Right ventricle myocardium superior (tissue), 1 donor: ENCODE results near the gene RGPD4. TPM values are rescaled to one million over a fixed set of nuclear protein-coding genes. Genes with fewer than 3 reads are reported as not detected.
"Not testable (repeated sequence)": the region's sequence is repeated elsewhere in the genome, so short reads cannot be mapped to it uniquely, and the experiment has no call there.

ENCODE experiments used
- ATAC-seq: fragments of 200-7000 bp; cut with Tn5 transposase; one replicate; pipeline ENCODE4 v1.9.1; 2020; ENCODE audit warnings: mild to moderate bottlenecking; ENCODE audit not compliant: poor library complexity
- DNase-seq: peaks from one replicate; pipeline ENCODE4 v3.0.0-alpha.2; 2020
- intact Hi-C: fragments of 100-400 bp; cut with DNase I; formaldehyde crosslinking; loops from one replicate; pipeline ENCODE4 v1.11.2; 2022
- long read RNA-seq: library from polyadenylated mRNA; unstranded; transcript quantifications from one replicate; pipeline ENCODE4 v2.0.0, GENCODE V29; 2021
- total RNA-seq: library from RNA; stranded (reverse); fragmentation: NEBNext Ultra II Directional; extraction: Animal tissue kit (Norgen Biotek cat#: 25700); gene quantifications from one replicate; pipeline ENCODE4 v1.2.1, GENCODE V29; 2021
- donor health status: DM: no; HTN: yes; CAD: no; lungs with severe emphysema.

The RGPD4 gene
- total RNA-seq, result 0.11 TPM
- long read RNA-seq, result 0 reads

DNA sequence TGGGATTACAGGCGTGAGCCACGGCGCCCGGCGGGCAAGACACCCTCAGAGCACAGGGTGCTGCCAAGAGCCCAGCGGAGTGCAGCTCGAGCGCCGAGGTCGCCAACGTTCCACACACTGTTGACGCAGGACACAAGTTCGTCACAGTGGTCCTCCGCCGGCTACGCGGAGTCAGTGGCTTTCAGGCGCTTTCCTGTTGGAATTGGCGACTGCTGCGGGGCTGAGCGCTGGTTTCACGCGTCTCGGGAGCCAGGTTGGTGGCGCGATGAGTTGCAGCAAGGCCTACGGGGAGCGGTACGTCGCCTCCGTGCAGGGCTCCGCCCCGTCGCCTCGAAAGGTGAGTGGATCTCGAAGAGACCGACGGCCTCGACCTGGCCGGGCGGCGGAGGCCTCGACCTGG is at the start of gene RGPD4:
Gene RGPD4 (plus strand): TSS at position 144 of the 400 bp plus-strand sequence. CDS start 122 bp downstream, at position 266.
- intact Hi-C loops, DNase-seq, ATAC-seq: not testable (repeated sequence)

DNA sequence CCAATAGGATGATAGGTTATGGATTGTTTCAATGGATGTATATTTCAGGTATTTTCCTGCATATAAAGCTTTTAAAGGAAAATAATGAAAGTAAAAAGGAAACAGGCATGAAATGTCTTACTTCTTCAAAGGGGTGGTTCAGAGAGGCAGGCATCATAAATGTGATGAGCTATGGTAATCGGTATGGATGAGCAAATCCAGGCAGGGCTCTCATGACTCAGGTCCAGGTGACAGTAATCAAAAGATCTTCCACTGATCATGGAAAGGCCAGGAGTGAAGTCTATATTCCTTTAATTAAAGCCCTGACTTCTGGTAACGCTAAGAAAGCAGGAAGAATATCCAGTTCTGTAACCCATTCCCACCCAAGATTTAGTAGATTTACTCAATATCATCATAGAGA is 48.7 kb upstream of the RGPD4 start:
- DNase-seq (no peak), ATAC-seq (no peak)
- intact Hi-C loops, result no loop called here

DNA sequence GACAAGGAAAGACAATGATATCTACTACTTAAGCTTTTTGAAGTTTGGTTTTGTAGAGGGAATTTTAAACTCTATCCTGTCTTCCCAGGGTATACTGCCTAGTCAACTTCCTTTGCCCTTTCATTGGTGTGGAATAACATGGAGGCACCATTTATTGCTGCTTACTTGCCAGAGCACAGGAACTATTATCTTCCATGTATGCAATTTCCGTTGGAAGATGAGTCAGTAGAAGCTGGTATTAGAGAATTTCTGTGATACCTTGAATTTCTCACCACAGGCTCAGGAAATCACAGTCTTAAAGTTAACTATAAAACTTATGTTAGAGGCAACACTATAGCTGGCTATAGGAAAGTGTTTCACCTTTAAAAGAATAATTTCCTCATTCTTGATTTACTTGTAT is 40.9 kb upstream of the RGPD4 start:
- DNase-seq (no peak), ATAC-seq (no peak)
- intact Hi-C loops, result no loop called here

DNA sequence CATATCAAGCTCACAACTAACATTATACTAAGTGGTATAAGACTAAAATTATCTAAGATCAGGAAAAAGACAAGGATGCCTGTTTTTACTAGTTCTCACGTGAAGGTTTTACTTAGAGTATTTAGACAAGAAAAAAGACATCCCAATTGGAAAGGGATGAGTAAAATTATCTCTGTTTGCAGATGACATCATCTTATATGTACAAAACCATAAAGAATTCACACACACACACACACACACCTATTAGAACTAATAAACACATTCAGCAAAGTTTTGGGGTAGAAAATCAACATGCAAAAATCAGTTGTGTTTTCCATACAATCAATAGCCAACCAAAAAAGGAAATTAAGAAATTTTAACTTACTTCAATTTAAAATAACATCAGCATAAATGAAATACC is 35.9 kb upstream of the RGPD4 start:
- ATAC-seq, result no peak
- intact Hi-C loops, result no loop called here

DNA sequence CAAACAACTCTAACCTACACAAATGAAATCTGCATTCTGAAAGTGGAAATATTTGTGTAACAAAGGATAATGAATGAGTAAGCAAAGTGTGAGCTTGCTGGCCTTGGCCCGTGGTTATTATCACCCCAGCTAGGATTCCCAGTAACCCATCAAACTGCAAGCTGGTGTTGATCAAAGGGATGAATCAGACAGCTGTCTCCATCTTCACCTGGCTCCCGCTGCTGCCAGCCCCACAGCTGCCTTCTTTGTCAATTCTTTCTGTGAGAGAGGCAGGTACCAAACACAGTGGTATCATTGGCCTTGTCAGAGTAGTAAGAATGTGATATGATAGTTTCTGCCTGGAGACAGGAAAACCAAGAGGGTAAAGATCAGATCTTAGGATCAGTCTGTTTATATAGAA is 25.2 kb upstream of the RGPD4 start:
- intact Hi-C loops, result no loop called here
- no peak for ATAC-seq
- no peak for DNase-seq

More for the DNA sequence above, 35.9 kb upstream of the RGPD4 start:
- DNase-seq, result no peak

DNA sequence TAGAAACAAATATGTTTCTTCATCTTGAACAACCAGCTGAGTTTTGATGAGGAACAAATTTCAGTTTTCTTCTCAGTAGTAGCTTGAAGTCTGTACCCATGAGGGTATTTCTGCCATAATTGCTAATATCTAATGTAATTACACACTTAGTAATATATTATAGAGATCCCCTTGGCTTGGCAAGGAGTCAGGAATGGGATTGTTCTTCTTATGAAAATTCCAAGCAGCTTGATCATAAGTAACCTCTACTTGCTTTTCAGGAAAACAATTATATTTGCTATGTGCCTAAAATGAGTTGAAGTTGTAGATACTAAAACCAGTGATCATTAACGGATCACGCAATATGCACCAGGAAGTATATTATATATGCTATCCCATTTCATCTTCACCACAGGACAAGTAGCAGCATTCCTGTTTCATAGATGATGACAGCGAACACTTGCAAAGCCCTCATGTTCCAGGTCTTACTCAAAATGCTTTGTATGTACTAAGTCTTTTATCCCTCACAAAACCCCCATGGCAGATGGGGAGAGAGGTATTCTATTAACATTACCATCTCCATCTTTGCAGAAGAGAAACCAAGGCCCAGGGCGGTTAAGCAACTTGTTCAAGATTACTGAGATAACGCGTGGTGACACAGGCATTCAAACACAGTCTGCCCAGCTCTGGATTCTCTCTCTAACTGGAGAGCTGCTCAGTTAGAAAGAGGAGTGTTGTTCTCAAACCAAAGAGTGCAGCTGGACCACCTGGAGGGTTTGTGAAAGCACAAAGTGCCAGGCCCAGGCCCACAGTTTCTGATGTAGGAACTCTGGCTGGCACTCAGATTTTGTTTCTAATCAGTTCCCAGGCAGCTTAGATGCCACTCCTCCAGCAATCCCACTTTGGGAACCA is 21.8 kb upstream of the RGPD4 start:
- no peak for DNase-seq
- intact Hi-C loops, result no loop called here
- no peak for ATAC-seq

DNA sequence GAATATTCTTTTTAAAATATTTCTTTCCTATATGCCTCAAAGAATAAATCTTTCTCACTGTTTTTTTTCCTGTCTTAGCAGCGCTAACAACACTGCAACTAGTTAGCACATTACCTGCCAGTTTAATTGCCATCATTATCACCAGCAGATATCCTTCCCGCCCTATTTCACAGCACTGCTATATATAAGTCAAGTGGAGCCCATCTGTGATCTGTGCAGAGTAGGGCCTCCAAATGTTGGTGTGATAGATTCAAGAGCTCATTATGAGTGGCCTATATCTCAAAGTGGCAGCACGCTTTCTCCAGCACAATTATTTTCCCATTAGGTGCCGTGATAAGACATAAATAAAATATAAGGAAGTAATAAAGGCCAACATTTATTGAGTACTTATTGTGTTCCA is 19.8 kb upstream of the RGPD4 start:
- DNase-seq, result no peak
- intact Hi-C loops, result no loop called here
- no peak for ATAC-seq

DNA sequence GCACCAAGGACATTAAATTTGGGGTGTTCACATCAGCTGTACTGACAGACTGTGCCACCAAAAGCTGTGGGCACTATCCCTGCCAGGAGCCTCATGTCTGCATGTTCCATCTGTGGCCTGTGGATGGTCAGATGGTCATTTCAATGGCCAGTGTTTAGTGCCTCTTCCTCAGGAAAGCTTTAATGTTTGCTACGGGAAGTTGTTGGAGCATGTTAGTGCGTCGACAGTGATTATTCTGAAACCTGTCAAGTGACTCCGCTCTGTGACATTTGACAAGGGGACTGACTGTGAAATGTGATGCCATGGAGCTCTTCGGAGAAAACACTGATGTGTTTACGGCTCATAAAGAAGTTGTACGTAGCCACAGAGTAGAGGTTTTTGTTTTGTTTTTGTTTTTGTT is 18.7 kb upstream of the RGPD4 start:
- no peak for DNase-seq
- intact Hi-C loops, result no loop called here
- no peak for ATAC-seq

DNA sequence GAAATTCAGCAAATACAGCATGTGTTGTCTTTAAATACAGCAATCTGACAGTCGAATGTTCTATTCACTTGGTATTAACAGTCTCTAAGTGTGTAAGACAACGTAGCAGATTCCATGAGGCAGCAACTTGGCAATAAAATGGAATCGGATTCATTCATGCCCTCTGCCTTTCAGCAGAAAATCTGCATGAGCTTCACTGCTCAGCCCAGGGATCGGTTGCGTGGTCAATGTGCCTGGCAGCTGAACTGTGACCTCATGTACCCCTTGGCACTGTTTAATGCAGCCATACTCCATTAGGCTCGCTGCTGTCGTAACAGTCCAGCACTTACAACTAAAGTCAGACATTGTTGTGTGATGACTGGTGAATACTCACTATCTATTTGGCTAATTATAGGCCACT is 17.7 kb upstream of the RGPD4 start:
- intact Hi-C loops, result no loop called here
- peak; percentile 51 for DNase-seq
- ATAC-seq, result peak; percentile 94

DNA sequence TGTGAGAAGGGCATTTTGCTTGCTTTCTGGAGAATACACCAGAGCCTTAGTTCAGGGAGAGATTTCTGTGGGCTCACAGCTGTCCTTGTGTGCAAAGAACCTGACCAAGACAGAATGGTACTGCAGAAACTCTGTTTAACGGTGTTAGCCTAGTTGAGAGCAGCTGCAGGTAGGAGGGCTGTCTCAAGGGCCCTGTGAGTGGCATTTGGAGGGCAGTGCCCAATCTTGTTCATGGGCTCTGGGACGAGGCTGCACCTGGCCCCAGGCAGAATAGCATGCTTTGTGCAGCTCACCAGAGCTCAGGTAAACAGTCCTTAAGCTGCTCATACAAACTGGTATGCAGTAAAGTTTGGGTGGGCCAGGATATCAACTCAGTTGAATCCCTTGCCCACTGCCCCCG is 16.9 kb upstream of the RGPD4 start:
- no peak for DNase-seq
- no peak for ATAC-seq
- intact Hi-C loops, result no loop called here

DNA sequence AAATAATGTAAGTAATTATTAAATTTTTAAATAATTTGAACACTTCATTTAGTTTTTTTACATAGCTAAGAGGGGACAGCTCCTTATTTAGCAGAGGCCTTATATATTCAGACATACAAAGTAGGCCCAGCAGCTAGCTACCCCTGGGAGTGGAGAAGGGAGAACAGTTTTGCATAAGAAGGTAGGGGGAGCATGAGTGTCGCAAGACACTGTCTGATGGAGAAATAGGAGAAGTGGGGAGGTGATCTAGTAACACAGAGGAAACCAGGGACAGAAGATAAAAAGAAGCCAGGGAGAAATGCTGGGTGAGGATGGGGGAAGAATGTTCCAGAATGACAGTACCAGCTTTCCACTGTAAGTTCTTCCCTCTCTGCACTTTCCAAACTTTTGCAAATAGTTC is 16.0 kb upstream of the RGPD4 start:
- DNase-seq (no peak), ATAC-seq (no peak)
- intact Hi-C loops, result no loop called here

DNA sequence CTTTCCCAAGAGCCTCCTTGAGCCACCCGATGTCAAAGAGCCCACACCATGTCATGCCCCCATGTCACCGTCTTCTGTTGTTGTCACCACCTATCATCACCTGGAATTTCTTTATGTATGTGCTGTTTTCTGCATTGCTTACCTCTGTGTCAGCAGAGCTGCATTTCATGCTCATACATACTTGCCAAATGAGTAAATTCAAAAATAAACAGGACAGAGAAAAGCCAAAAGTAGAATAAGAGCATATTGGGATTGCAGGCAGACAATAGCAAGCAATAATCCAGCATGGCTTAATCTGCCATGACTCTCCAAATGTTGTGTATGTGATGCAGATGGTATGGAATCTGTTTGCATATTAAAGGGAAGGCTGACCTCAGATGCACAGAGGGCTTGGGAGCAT is 15.3 kb upstream of the RGPD4 start:
- intact Hi-C loops, result no loop called here

DNA sequence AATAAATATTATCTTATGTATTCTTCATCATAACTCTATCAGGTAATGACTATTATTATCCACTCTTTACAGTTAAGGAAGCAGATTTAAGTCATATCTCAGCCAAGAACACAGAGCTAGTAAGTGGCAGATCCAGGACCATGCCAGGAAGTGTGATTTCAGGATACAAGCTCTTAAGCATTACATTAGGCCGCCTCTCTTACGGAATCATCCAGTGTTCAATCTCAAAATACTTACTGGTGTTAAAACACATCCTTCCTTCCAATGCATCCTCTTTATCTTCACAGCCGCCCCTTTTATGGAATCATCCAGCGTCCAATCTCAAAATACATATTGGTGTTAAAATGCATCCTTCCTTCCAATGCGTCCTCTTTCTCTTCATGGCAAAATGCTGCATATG is 14.7 kb upstream of the RGPD4 start:
- DNase-seq (no peak), ATAC-seq (no peak)
- intact Hi-C loops, result no loop called here

More for the DNA sequence above, 15.3 kb upstream of the RGPD4 start:
- DNase-seq (no peak), ATAC-seq (no peak)

DNA sequence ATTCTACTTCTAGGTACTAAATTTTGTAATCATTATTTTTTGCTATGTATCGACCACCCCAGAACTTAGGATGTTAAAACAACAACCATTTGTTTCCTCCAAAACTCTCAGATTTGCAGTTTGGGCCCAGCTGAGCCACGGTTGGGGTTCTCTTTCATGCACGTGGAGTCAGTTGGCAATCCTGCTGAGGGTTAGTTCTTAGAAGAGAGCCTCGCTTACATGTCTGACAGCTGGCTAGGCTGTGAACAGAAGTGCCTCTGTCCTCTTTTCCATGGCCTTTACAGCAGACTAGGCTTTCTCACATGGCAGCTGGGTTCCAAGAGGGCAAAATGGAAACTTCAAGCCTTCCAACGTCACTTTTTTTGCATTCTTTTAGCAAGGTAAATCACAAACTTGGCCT is 9.3 kb upstream of the RGPD4 start:
- intact Hi-C loops, result no loop called here
- DNase-seq (no peak), ATAC-seq (no peak)

DNA sequence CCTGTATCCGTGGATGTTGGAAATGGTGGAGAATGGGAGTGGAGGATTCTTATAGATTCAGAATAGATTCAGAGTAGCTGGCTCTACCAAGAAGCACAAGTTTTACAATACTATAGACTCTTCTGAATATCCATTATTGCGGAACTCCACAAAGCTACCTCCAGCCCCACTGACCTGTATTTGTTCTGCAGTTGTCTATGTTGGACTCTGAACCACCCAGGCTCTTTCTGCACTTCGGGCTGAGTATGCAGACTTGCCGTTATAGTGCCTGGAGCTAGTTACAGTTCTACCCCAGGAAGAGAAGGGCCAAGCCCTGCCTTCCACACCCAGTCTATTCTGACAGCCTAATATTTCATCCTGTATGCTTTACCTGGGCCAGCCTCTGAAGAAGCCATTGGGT is 4.4 kb upstream of the RGPD4 start:
- intact Hi-C loops, result no loop called here
- no peak for DNase-seq
- no peak for ATAC-seq

DNA sequence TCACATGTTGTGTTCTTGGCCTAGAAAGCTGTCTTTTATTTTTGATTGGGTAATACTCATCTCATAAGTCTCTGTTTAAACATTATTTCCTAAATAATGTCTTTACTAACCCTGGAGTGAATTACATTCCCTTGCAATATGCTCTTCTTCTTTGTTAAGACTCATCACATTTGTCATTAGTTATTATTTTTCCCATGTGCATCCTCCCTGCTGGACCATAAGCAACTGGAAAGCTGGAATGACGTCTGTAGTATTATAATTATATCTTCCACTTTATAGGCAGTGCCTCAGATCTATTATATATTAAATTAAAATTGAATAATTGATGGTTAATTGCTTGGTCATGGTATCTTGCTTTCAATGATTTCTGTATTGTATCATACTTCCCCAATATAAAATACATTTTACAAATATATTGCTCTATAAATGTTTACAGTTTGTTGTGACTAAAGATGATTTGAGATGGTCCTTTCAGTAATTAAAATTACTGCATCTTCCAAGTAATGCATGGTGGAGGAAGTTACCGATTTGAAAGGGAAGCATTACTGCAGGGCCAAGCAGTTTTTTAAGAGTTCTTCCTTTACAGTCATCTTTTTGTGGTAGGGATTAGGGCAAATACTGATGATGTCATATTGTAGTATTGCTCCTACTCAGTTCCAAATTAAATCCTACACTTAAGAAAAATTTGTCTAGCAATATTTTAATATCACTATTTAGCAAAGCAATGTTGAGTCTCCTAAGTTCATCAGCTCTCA is 2.1 kb upstream of the RGPD4 start:
- intact Hi-C loops, result no loop called here
- DNase-seq, result no peak
- no peak for ATAC-seq

DNA sequence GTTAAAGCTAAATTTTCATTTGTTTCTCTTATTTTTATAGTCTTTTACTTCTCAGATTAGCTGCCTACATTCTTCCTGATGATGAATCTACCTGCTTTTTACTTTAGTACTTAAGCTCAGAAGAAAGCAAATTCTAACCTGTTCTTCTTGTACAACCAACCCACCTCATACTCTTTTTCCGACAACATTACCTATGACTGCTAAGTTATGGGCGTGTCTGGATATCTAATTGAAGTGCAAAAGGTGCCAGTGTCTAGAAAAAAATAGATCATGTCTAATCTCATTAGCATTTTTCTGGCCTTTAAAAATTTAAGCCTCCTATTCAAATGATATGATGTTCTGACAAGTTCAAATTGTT is 1.5 kb upstream of the RGPD4 start:
- no peak for DNase-seq
- no peak for ATAC-seq
- intact Hi-C loops, result no loop called here

DNA sequence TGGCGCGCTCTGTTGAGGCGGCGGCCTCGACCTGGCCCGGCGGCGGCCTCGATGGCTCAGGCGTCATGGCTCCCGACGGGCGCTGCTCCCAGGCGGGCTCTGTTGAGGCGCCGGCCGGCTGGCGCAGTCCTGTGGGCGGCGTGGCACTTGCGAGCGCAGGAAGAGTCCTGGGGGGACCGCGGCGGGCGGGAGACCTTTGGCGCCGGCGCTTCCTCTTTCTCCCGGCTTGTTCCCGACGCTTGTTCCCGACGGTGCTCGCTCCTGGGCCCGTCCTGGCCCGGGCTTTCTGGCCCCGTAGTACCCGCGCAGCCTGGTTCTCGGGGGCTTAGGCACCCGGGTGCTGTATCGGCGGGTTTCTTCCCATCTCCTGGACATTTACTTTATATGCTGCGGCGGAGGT is 2.8 kb downstream of the RGPD4 start:
- DNase-seq, ATAC-seq, intact Hi-C loops: not testable (repeated sequence)

DNA sequence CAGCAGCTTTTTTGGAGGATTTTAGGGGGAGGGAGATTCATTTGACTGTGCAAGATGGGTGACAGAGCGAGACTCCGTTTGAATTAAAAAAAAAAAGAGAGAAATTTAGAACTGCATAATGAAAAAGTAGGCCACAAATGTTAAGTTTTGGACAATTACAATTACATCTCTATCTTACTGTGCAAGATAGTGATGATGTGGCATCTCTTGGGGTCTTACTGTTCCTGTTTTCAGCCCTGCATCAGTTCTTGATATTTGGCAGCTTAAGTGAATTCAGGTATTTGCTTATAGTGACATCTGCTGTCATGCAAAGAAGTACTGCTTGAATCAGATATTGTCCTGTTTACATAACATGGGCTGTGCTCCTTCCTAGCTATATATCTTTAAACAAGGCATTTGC is 6.5 kb downstream of the RGPD4 start:
- ATAC-seq, DNase-seq, intact Hi-C loops: not testable (repeated sequence)

DNA sequence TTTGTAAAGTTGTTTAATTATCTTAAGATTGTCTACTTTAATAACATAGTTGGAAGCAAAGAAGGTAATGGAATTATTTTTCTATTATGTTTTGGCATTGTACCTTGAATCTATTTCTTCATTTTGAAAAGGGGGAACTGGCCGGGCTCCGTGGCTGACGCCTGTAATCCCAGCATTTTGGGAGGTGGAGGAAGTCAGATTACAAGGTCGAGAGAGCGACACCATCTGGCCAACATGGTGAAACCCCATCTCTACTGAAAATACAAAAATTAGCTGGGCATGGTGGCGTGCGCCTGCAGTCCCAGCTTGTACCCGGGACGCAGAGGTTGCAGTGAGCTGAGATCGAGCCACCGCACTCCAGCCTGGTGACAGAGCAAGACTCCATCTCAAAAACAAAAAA is 6.9 kb downstream of the RGPD4 start:
- ATAC-seq, DNase-seq, intact Hi-C loops: not testable (repeated sequence)
